IMR-90 (cell line): Measurements from ENCODE around the gene ACTL6B. TPM values are rescaled to one million over a fixed set of nuclear protein-coding genes. Genes with fewer than 3 reads are reported as not detected.
A peak's percentile ranks its signal among the peaks of the same experiment; 100 is the strongest.

Experiments used
- ATAC-seq: fragments of 200-7000 bp; cut with Tn5 transposase; 2 replicates; pipeline ENCODE4 v1.9.1; 2020; ENCODE audit warnings: low read depth, mild to moderate bottlenecking, moderate library complexity
- BruUV-seq: library from RNA; stranded (reverse); fragments of 400-500 nt; replicated peaks from 2 replicates; lab custom pipeline; 2021; lab: Mats Ljungman, UMichigan
- CTCF ChIA-PET: fragments of 300-600 bp; formaldehyde crosslinking; extraction: SDS; loops from one replicate; lab custom pipeline; 2021; ENCODE audit warnings: antibody characterized with exemption; lab: Yijun Ruan, JAX
- POLR2A ChIA-PET: fragments of 300-600 bp; sonication (Branson Sonifier 250); formaldehyde crosslinking; loops from one replicate; lab custom pipeline; 2022; ENCODE audit warnings: antibody characterized with exemption; ENCODE audit not compliant: unreplicated experiment; lab: Charles Lee
- DNase-seq: peaks from one replicate; pipeline ENCODE4 v3.0.0; 2013
- H2AFZ ChIP-seq: replicated peaks from 2 replicates; pipeline ENCODE3; 2013; ENCODE audit warnings: low read length, mild to moderate bottlenecking; ENCODE audit not compliant: poor library complexity
- H2AK5ac ChIP-seq: 2 replicates; pipeline ENCODE4 v1.6.1; 2013; ENCODE audit warnings: low read depth, low read length, inconsistent platforms
- H2AK9ac ChIP-seq: replicated peaks from 2 replicates; pipeline ENCODE3; 2013; ENCODE audit warnings: mild to moderate bottlenecking, low read depth, low read length, moderate library complexity; ENCODE audit not compliant: poor library complexity
- H2BK120ac ChIP-seq: 2 replicates; pipeline ENCODE4 v1.6.1; 2013; ENCODE audit warnings: low read depth, low read length, inconsistent platforms
- H2BK15ac ChIP-seq: 3 replicates; pipeline ENCODE4 v1.6.1; 2013; ENCODE audit warnings: low read depth, low read length, inconsistent platforms
- H2BK20ac ChIP-seq: 2 replicates; pipeline ENCODE4 v1.6.1; 2013; ENCODE audit warnings: low read depth, mild to moderate bottlenecking, inconsistent platforms, low read length, moderate library complexity
- H2BK5ac ChIP-seq: 2 replicates; pipeline ENCODE4 v1.6.1; 2013; ENCODE audit warnings: mild to moderate bottlenecking, low read depth, low read length, inconsistent platforms; ENCODE audit not compliant: poor library complexity, severe bottlenecking
- H3K14ac ChIP-seq: replicated peaks from 2 replicates; pipeline ENCODE4 v1.6.1; 2013; ENCODE audit warnings: low read depth, low read length, inconsistent platforms
- H3K18ac ChIP-seq: 2 replicates; pipeline ENCODE4 v1.6.1; 2013; ENCODE audit warnings: low read depth, low read length, control low read depth
- H3K23ac ChIP-seq: 2 replicates; pipeline ENCODE4 v1.6.1; 2013; ENCODE audit warnings: low read depth, low read length, inconsistent platforms
- H3K27ac ChIP-seq: 2 replicates; pipeline ENCODE4 v1.5.1; 2013; ENCODE audit warnings: mild to moderate bottlenecking, control low read depth, low read length; ENCODE audit not compliant: insufficient read depth
- H3K27me3 ChIP-seq: 2 replicates; pipeline ENCODE4 v1.6.1; 2013; ENCODE audit warnings: low read length; ENCODE audit not compliant: control insufficient read depth, insufficient read depth
- H3K36me3 ChIP-seq: 2 replicates; pipeline ENCODE4 v1.6.1; 2013; ENCODE audit warnings: low read length, mixed read lengths; ENCODE audit not compliant: control insufficient read depth, insufficient read depth
- H3K4ac ChIP-seq: 2 replicates; pipeline ENCODE4 v1.6.1; 2013; ENCODE audit warnings: low read depth, low read length, inconsistent platforms
- H3K4me1 ChIP-seq: 2 replicates; pipeline ENCODE4 v1.6.1; 2013; ENCODE audit warnings: low read length, mixed read lengths; ENCODE audit not compliant: control insufficient read depth, insufficient read depth
- H3K4me2 ChIP-seq: 2 replicates; pipeline ENCODE4 v1.6.1; 2013; ENCODE audit warnings: low read depth, mild to moderate bottlenecking, control low read depth, low read length, moderate library complexity
- H3K4me3 ChIP-seq: 2 replicates; pipeline ENCODE4 v1.5.1; 2013; ENCODE audit warnings: low read depth, mild to moderate bottlenecking, control low read depth, low read length, moderate library complexity; ENCODE audit not compliant: insufficient read depth
- H3K56ac ChIP-seq: 2 replicates; pipeline ENCODE4 v1.6.1; 2013; ENCODE audit warnings: low read length, inconsistent platforms; ENCODE audit not compliant: insufficient read depth; ENCODE audit errors: extremely low read depth
- H3K79me1 ChIP-seq, 2 experiments: 2 replicates each; pipeline ENCODE4 v1.6.1; 2013; ENCODE audit warnings: low read length in 2 of 2, inconsistent platforms in 1 of 2, low read depth in 1 of 2
- H3K9ac ChIP-seq: 2 replicates; pipeline ENCODE4 v1.6.1; 2013; ENCODE audit warnings: low read depth, low read length, control low read depth
- H3K9me1 ChIP-seq: 2 replicates; pipeline ENCODE4 v1.6.1; 2013; ENCODE audit warnings: low read length, inconsistent platforms; ENCODE audit not compliant: insufficient read depth
- H3K9me3 ChIP-seq: 2 replicates; pipeline ENCODE4 v1.6.1; 2013; ENCODE audit warnings: low read length; ENCODE audit not compliant: control insufficient read depth, insufficient read depth
- H4K20me1 ChIP-seq: 2 replicates; pipeline ENCODE4 v1.6.1; 2013; ENCODE audit warnings: low read length, inconsistent platforms; ENCODE audit not compliant: insufficient read depth
- H4K5ac ChIP-seq: 2 replicates; pipeline ENCODE4 v1.6.1; 2013; ENCODE audit warnings: mild to moderate bottlenecking, low read depth, low read length, control low read depth
- H4K8ac ChIP-seq, 2 experiments: 2 replicates each; pipeline ENCODE4 v1.6.1; 2013; ENCODE audit warnings: low read depth in 2 of 2, low read length in 2 of 2, control low read depth in 1 of 2, inconsistent platforms in 1 of 2
- H4K91ac ChIP-seq: 2 replicates; pipeline ENCODE4 v1.6.1; 2013; ENCODE audit warnings: low read depth, low read length, inconsistent platforms; ENCODE audit not compliant: insufficient read depth
- BHLHE40 ChIP-seq: fragments of 150-350 bp; IDR thresholded peaks from 2 replicates; pipeline ENCODE4 v1.6.1; 2016; ENCODE audit warnings: mild to moderate bottlenecking, low read depth, low read length
- CEBPB ChIP-seq: IDR thresholded peaks from 2 replicates; pipeline ENCODE4 v1.6.1; 2012; ENCODE audit warnings: low read depth, low read length, improper control_type of control experiment
- CHD1 ChIP-seq: IDR thresholded peaks from 2 replicates; pipeline ENCODE4 v1.6.1; 2012; ENCODE audit warnings: low read depth, low read length, improper control_type of control experiment
- CTCF ChIP-seq: conservative IDR thresholded peaks from 2 replicates; pipeline ENCODE4 v1.5.1; 2012; ENCODE audit warnings: mild to moderate bottlenecking, low read depth, low read length, improper control_type of control experiment
- ELK1 ChIP-seq: fragments of 150-350 bp; IDR thresholded peaks from 2 replicates; pipeline ENCODE4 v1.6.1; 2016; ENCODE audit warnings: low read depth, mild to moderate bottlenecking, low read length, moderate library complexity, borderline replicate concordance
- FOS ChIP-seq: fragments of 150-350 bp; IDR thresholded peaks from 2 replicates; pipeline ENCODE4 v1.6.1; 2016; ENCODE audit warnings: low read depth, low read length
- MAFK ChIP-seq: IDR thresholded peaks from 2 replicates; pipeline ENCODE4 v1.6.1; 2012; ENCODE audit warnings: low read depth, low read length, improper control_type of control experiment
- MAZ ChIP-seq: IDR thresholded peaks from 2 replicates; pipeline ENCODE4 v1.6.1; 2012; ENCODE audit warnings: low read depth, mild to moderate bottlenecking, low read length, improper control_type of control experiment, moderate library complexity, borderline replicate concordance
- MXI1 ChIP-seq: IDR thresholded peaks from 2 replicates; pipeline ENCODE4 v1.6.1; 2012; ENCODE audit warnings: low read depth, mild to moderate bottlenecking, low read length, moderate library complexity, borderline replicate concordance
- NFE2L2 ChIP-seq: fragments of 150-350 bp; IDR thresholded peaks from 2 replicates; pipeline ENCODE4 v1.6.1; 2016; ENCODE audit warnings: low read depth, mild to moderate bottlenecking, low read length
- POLR2A ChIP-seq: IDR thresholded peaks from 2 replicates; pipeline ENCODE4 v1.6.1; 2012; ENCODE audit warnings: mild to moderate bottlenecking, low read depth, low read length
- RAD21 ChIP-seq: IDR thresholded peaks from 2 replicates; pipeline ENCODE4 v1.6.1; 2012; ENCODE audit warnings: low read length, improper control_type of control experiment
- RCOR1 ChIP-seq: IDR thresholded peaks from 2 replicates; pipeline ENCODE4 v1.6.1; 2012; ENCODE audit warnings: mild to moderate bottlenecking, low read length, improper control_type of control experiment; ENCODE audit not compliant: insufficient replicate concordance
- RFX5 ChIP-seq: IDR thresholded peaks from 2 replicates; pipeline ENCODE4 v1.8.0; 2012; ENCODE audit warnings: low read depth, mild to moderate bottlenecking, low read length, moderate library complexity
- SMC3 ChIP-seq: fragments of 150-350 bp; IDR thresholded peaks from 2 replicates; pipeline ENCODE4 v1.6.1; 2016; ENCODE audit warnings: low read depth, mild to moderate bottlenecking, antibody characterized with exemption, low read length, moderate library complexity
- USF2 ChIP-seq: fragments of 150-350 bp; IDR thresholded peaks from 2 replicates; pipeline ENCODE4 v1.6.1; 2017; ENCODE audit warnings: mild to moderate bottlenecking, antibody characterized with exemption, low read length, low read depth
- WGBS, 2 experiments: methylation state at CpG; one replicate each; pipeline versions ENCODE4 v1.1.5 to v1.1.7; 2013; ENCODE audit warnings: missing lambda C conversion rate in 2 of 2; ENCODE audit not compliant: insufficient read length in 1 of 2; ENCODE audit errors: extremely low coverage in 2 of 2; 5-methylcytosine and 5-hydroxymethylcytosine counted together
- dilution Hi-C: fragments of 300-500 bp; cut with HindIII; formaldehyde crosslinking; loops from one replicate; pipeline ENCODE4 v1.14.3; 2018; ENCODE audit warnings: low sequenced_read_pairs; ENCODE audit not compliant: unreplicated experiment
- in situ Hi-C: fragments of 300-500 bp; cut with MboI; formaldehyde crosslinking; loops from 3 replicates; pipeline ENCODE4 v1.14.3; 2019; ENCODE audit warnings: low sequenced_read_pairs, inconsistent platforms, mixed read lengths
- intact Hi-C: fragments of 100-400 bp; cut with micrococcal nuclease; formaldehyde crosslinking; loops from 2 replicates; pipeline ENCODE4 v1.10.0; 2022
- polyA plus RNA-seq, 3 experiments: library from polyadenylated mRNA; depleted of rRNA; stranded (reverse); fragments of >200 nt; gene quantifications; 2 replicates each; pipeline ENCODE4 v1.2.3, GENCODE V29; 2012; ENCODE audit warnings: low replicate concordance in 1 of 3
- total RNA-seq: library from RNA; depleted of rRNA; stranded (reverse); fragments of >200 nt; gene quantifications from 2 replicates; pipeline ENCODE4 v1.2.3, GENCODE V29; 2012

The ACTL6B gene
- total and polyA plus RNA-seq, 2 of the 4 experiments (the other 2 are of a cell fraction) = not detected

- no peak overlapping the region for H3K56ac ChIP-seq
- H3K36me3 ChIP-seq = peaks cover 15% of the 10 kb centered on the region
- DNase-seq = no peak
- 0 out of 2 replicates have a peak overlapping the region, but pooled peaks have one; percentile 21 for H3K27ac ChIP-seq
- no peak overlapping the region for H2BK20ac ChIP-seq
- H2AK9ac ChIP-seq = no peak overlapping the region
- H3K4me3 ChIP-seq = peak overlapping the region; percentile 56
- dilution Hi-C loops = no loop called here
- peaks cover 20% of the 10 kb centered on the region for H3K4me1 ChIP-seq
- peaks cover 29 to 55% of the 10 kb centered on the region in 2 experiments for H3K79me1 ChIP-seq
- BruUV-seq = no TSS peak
- H3K9me3 ChIP-seq = no peaks in the 10 kb centered on the region
- no peak overlapping the region for H4K8ac ChIP-seq
- peak overlapping the region; percentile 70 for H3K4me2 ChIP-seq
- WGBS, 2 experiments = no CpG with 5 or more reads among the region's 6 CpGs
- H4K5ac ChIP-seq = no peak overlapping the region
- ChIA-PET CTCF (interaction anchor here (0.6 to 1.7 kb wide), 7 partner anchors 8 to 394 kb away, joined by 3 to 7 read pairs (median 4); partner anchors contain the start of genes MOSPD3 and POP7), POLR2A (interaction anchor here (1.0 to 1.7 kb wide), 2 partner anchors 12 to 90 kb away, joined by 4 to 5 read pairs; no protein-coding TSS in a partner anchor)
- H2BK5ac ChIP-seq = no peak overlapping the region
- H3K9me1 ChIP-seq = no peaks in the 10 kb centered on the region
- peaks cover 54% of the 10 kb centered on the region for H4K20me1 ChIP-seq
- H3K9ac ChIP-seq = peak overlapping the region; percentile 87
- H2BK120ac ChIP-seq = no peak overlapping the region
- no peak overlapping the region for H3K18ac ChIP-seq
- TF ChIP-seq RFX5 (no peak), ELK1 (no peak), POLR2A (no peak), FOS (no peak), MXI1 (no peak), MAZ (no peak), NFE2L2 (no peak), BHLHE40 (no peak), RCOR1 (no peak), USF2 (no peak), CTCF (no peak), CEBPB (no peak), SMC3 (no peak), CHD1 (no peak), MAFK (no peak), RAD21 (no peak)
- H3K23ac ChIP-seq = peak overlapping the region; percentile 90
- no peak overlapping the region for H4K91ac ChIP-seq
- H2BK15ac ChIP-seq = no peak overlapping the region
- H3K4ac ChIP-seq = no peak overlapping the region; the same call in 1 of the 2 replicates
- intact Hi-C loops = loop anchor here (5.0 kb wide), 1 partner anchor 90 kb away; the partner anchor contains the start of gene PCOLCE
- ATAC-seq = no peak
- H2AFZ ChIP-seq = no peak overlapping the region
- no peaks in the 10 kb centered on the region for H3K27me3 ChIP-seq
- no peak overlapping the region for H2AK5ac ChIP-seq
- peak overlapping the region; percentile 83; the same call in 1 of the 2 replicates for H3K14ac ChIP-seq
- in situ Hi-C loops = loop anchor here (10.0 kb wide), 1 partner anchor 228 kb away; the partner anchor contains the start of gene SPACDR
Measured at GRCh38 chr7:100692578-100692961, 36.3 kb upstream of the ACTL6B start.
